A549 (cell line): Measurements from ENCODE around the gene IL17RE. TPM values are rescaled to one million over a fixed set of nuclear protein-coding genes. Genes with fewer than 3 reads are reported as not detected.
A peak's percentile ranks its signal among the peaks of the same experiment; 100 is the strongest.

Experiments
- ATAC-seq, 2 experiments: fragments of 200-7000 bp in 1 of 2; fragments of >200 bp in 1 of 2; cut with Nextera tagmentation in 1 of 2; cut with Tn5 transposase in 1 of 2; 3 replicates each; pipeline versions ENCODE4 v1.8.0 to v1.9.1; 2018 to 2020; ENCODE audit warnings: mild to moderate bottlenecking in 1 of 2, moderate library complexity in 1 of 2
- CTCF ChIA-PET: fragments of 300-600 bp; sonication (Branson Sonifier 250); formaldehyde crosslinking; extraction: SDS; loops from one replicate; lab custom pipeline; 2021; ENCODE audit warnings: antibody characterized with exemption, inconsistent platforms; lab: Yijun Ruan, JAX
- POLR2A ChIA-PET: fragments of 350-600 bp; formaldehyde crosslinking; extraction: SDS; loops from one replicate; lab custom pipeline; 2021; ENCODE audit warnings: antibody characterized with exemption, inconsistent platforms; lab: Yijun Ruan, JAX
- DNase-seq, 2 experiments: peaks; one replicate each; pipeline versions ENCODE4 v3.0.0 to v3.0.0-alpha.2; 2011 to 2016; ENCODE audit warnings: low read depth in 1 of 2, low spot score in 1 of 2
- FAIRE-seq: peaks from 2 replicates; lab custom pipeline; 2011; peaks lifted over from hg19 to GRCh38; lab: Jason Lieb, UNC
- H3K27ac ChIP-seq, 2 experiments: fragments of >200 bp; sonication (Bioruptor Twin); formaldehyde crosslinking; 3 replicates each; pipeline ENCODE4 v1.5.1; 2016 to 2017
- H3K4me1 ChIP-seq: fragments of >200 bp; sonication (Bioruptor Twin); formaldehyde crosslinking; 3 replicates; pipeline ENCODE4 v1.6.1; 2016
- H3K4me2 ChIP-seq: fragments of >200 bp; sonication (Bioruptor Twin); formaldehyde crosslinking; 3 replicates; pipeline ENCODE4 v1.6.1; 2016
- H3K4me3 ChIP-seq: fragments of >200 bp; sonication (Bioruptor Twin); formaldehyde crosslinking; 3 replicates; pipeline ENCODE4 v1.5.1; 2016
- H3K9me3 ChIP-seq: fragments of >200 bp; sonication (Bioruptor Twin); formaldehyde crosslinking; 3 replicates; pipeline ENCODE4 v1.6.1; 2016
- CHD2 ChIP-seq: fragments of 150-350 bp; IDR thresholded peaks from 2 replicates; pipeline ENCODE4 v1.6.1; 2014; ENCODE audit warnings: low read length; ENCODE audit not compliant: partially characterized antibody
- CTCF ChIP-seq: fragments of >200 bp; sonication (Bioruptor Twin); formaldehyde crosslinking; IDR thresholded peaks from 3 replicates; pipeline ENCODE4 v1.5.1; 2016
- FOSB ChIP-seq: fragments of 250-450 bp; sonication (Bioruptor Pico); IDR thresholded peaks from 2 replicates; pipeline ENCODE4 v1.5.0; 2020; ENCODE audit warnings: mild to moderate bottlenecking, moderate library complexity
- FOSL2 ChIP-seq, 2 experiments: fragments of 450-650 bp in 1 of 2; fragments of >200 bp in 1 of 2; sonication (Bioruptor Twin) in 1 of 2; formaldehyde crosslinking; IDR thresholded peaks; 2 replicates each; pipeline versions ENCODE4 v1.5.0 to v1.6.1; 2016 to 2020; ENCODE audit warnings: mild to moderate bottlenecking in 1 of 2, moderate library complexity in 1 of 2
- GATA3 ChIP-seq: IDR thresholded peaks from 2 replicates; pipeline ENCODE4 v1.6.1; 2012; ENCODE audit warnings: borderline replicate concordance
- HDAC2 ChIP-seq: fragments of 200-600 bp; sonication (generic); IDR thresholded peaks from 2 replicates; pipeline ENCODE4 v1.6.1; 2016
- HES2 ChIP-seq: fragments of >200 bp; sonication (Bioruptor Twin); formaldehyde crosslinking; IDR thresholded peaks from 2 replicates; pipeline ENCODE4 v1.6.1; 2016
- HMGXB4 ChIP-seq: fragments of 250-450 bp; sonication (Bioruptor Pico); IDR thresholded peaks from 2 replicates; pipeline ENCODE4 v1.5.0; 2021; ENCODE audit warnings: mild to moderate bottlenecking, moderate library complexity, borderline replicate concordance
- JUN ChIP-seq, 2 experiments: fragments of >200 bp; sonication (Bioruptor Twin); formaldehyde crosslinking; IDR thresholded peaks; 2 replicates in 1 of 2; 3 replicates in 1 of 2; pipeline ENCODE4 v1.6.1; 2016 to 2017
- MYC ChIP-seq: IDR thresholded peaks from 2 replicates; pipeline ENCODE4 v1.6.1; 2012; ENCODE audit warnings: mild to moderate bottlenecking, inconsistent platforms, low read length, improper control_type of control experiment, borderline replicate concordance
- NPAS2 ChIP-seq: fragments of 250-450 bp; sonication (Bioruptor Pico); IDR thresholded peaks from 2 replicates; pipeline ENCODE4 v1.8.0; 2022; ENCODE audit warnings: mild to moderate bottlenecking, moderate library complexity, borderline replicate concordance
- NR3C1 ChIP-seq: fragments of >200 bp; sonication (Bioruptor Twin); formaldehyde crosslinking; IDR thresholded peaks from 3 replicates; pipeline ENCODE4 v1.6.1; 2017
- POLR2A ChIP-seq: IDR thresholded peaks from 2 replicates; pipeline ENCODE4 v1.6.1; 2012; ENCODE audit warnings: mild to moderate bottlenecking, low read length
- POLR2AphosphoS2 ChIP-seq: conservative IDR thresholded peaks from 2 replicates; pipeline ENCODE4 v1.6.1; 2012; ENCODE audit warnings: low read length, improper control_type of control experiment, inconsistent platforms
- RAD21 ChIP-seq, 2 experiments: fragments of >200 bp in 1 of 2; sonication (Bioruptor Twin) in 1 of 2; formaldehyde crosslinking in 1 of 2; IDR thresholded peaks in 1 of 2; conservative IDR thresholded peaks in 1 of 2; 2 replicates in 1 of 2; 3 replicates in 1 of 2; pipeline ENCODE4 v1.6.1; 2012 to 2018; ENCODE audit warnings: inconsistent platforms in 1 of 2
- RARB ChIP-seq: fragments of 250-450 bp; sonication (Bioruptor Pico); IDR thresholded peaks from 2 replicates; pipeline ENCODE4 v1.8.0; 2021; ENCODE audit warnings: mild to moderate bottlenecking, moderate library complexity
- RNF2 ChIP-seq: fragments of 200-600 bp; sonication (generic); IDR thresholded peaks from 2 replicates; pipeline ENCODE4 v1.6.1; 2016; ENCODE audit warnings: low read depth, mild to moderate bottlenecking, antibody characterized with exemption, moderate library complexity, borderline replicate concordance
- SMC3 ChIP-seq: fragments of >200 bp; sonication (Bioruptor Twin); formaldehyde crosslinking; IDR thresholded peaks from 3 replicates; pipeline ENCODE4 v1.6.1; 2018; ENCODE audit warnings: inconsistent platforms
- SREBF2 ChIP-seq: fragments of 450-650 bp; IDR thresholded peaks from 2 replicates; pipeline ENCODE4 v1.6.1; 2014; ENCODE audit warnings: mild to moderate bottlenecking, moderate library complexity
- TFCP2L1 ChIP-seq: fragments of 250-450 bp; sonication (Bioruptor Pico); IDR thresholded peaks from 2 replicates; pipeline ENCODE4 v1.5.0; 2021; ENCODE audit warnings: mild to moderate bottlenecking
- TP53 ChIP-seq: fragments of 250-450 bp; sonication (Bioruptor Pico); IDR thresholded peaks from 2 replicates; pipeline ENCODE4 v1.5.0; 2021; ENCODE audit warnings: mild to moderate bottlenecking, moderate library complexity
- ZNF302 ChIP-seq: fragments of 250-450 bp; sonication (Bioruptor Pico); IDR thresholded peaks from 2 replicates; pipeline ENCODE4 v1.9.0; 2021; ENCODE audit warnings: inconsistent platforms, mild to moderate bottlenecking, moderate library complexity
- ZSCAN20 ChIP-seq: fragments of 250-450 bp; sonication (Bioruptor Pico); IDR thresholded peaks from 2 replicates; pipeline ENCODE4 v1.8.0; 2022; ENCODE audit warnings: mild to moderate bottlenecking, moderate library complexity
- WGBS: methylation state at CpG from one replicate; pipeline ENCODE4 v1.1.6; 2017; ENCODE audit errors: missing lambda C conversion rate; 5-methylcytosine and 5-hydroxymethylcytosine counted together
- polyA plus RNA-seq, 4 experiments: library from polyadenylated mRNA; depleted of rRNA in 3 of 4; stranded (reverse); fragments of >200 nt; fragmentation: RNase III in 1 of 4; extraction: RNeasy Plus Mini Kit Qiagen cat#74134 plus additional on column Dnase treatment in 1 of 4; gene quantifications; 2 replicates in 3 of 4; 3 replicates in 1 of 4; pipeline ENCODE4 v1.2.3, GENCODE V29; 2011 to 2017

IL17RE gene
- polyA plus RNA-seq, 2 of the 4 experiments (the other 2 are of a cell fraction), result 0.44 to 0.53 TPM

- TF ChIP-seq CHD2 (no peak), SREBF2 (no peak), TFCP2L1 (CRISPR knock-in tag) (no peak), POLR2AphosphoS2 (no peak), HDAC2 (no peak), POLR2A (no peak), NR3C1 (no peak), SMC3 (no peak), FOSL2 (IDR thresholded peaks at IDR 0.05) (no peak), FOSL2 (CRISPR knock-in tag; IDR thresholded peaks at IDR 0.05) (no peak), GATA3 (no peak), ZSCAN20 (CRISPR knock-in tag) (no peak), ZNF302 (CRISPR knock-in tag) (no peak), NPAS2 (CRISPR knock-in tag) (no peak), MYC (no peak), RARB (CRISPR knock-in tag) (no peak), JUN (IDR thresholded peaks at IDR 0.05) (no peak), TP53 (CRISPR knock-in tag) (no peak), RNF2 (no peak), FOSB (CRISPR knock-in tag) (no peak), RAD21 (conservative IDR thresholded peaks at IDR 0.05 in 1 of 2, IDR thresholded peaks at IDR 0.05 in 1 of 2) (no peak)
- 72% methylated on average over 5 of the region's 12 CpGs for WGBS
- FAIRE-seq (no peak), DNase-seq (no peak), ATAC-seq (no peak)
- Histone ChIP-seq H3K4me1 (peaks cover 18% of the 10 kb centered on the region), H3K9me3 (no peaks in the 10 kb centered on the region), H3K4me2 (no peak overlapping the region), H3K4me3 (no peak overlapping the region), H3K27ac (no peak overlapping the region)
- ChIA-PET POLR2A (no interaction called here), CTCF (interaction anchor here (0.9 to 1.4 kb wide), 3 partner anchors 25 to 90 kb away, joined by 3 to 4 read pairs (median 4); partner anchors contain the start of gene CRELD1)
Measured at GRCh38 chr3:9859530-9860025, 43.1 kb upstream of the IL17RE start.

- H3K4me2 ChIP-seq, result no peak overlapping the region
- 95% methylated on average over 4 of the region's 4 CpGs for WGBS
- CTCF ChIA-PET, result interaction anchor here (0.5 to 1.8 kb wide), 7 partner anchors 12 to 154 kb away, joined by 3 to 5 read pairs (median 3); partner anchors contain the start of gene IL17RE
- H3K4me3 ChIP-seq, result no peak overlapping the region
- H3K27ac ChIP-seq, result peak overlapping the region in 1 of 2 experiments; percentile 85; a peak in 2 of 6 replicates
- TF ChIP-seq HES2 (no peak), CHD2 (no peak), RNF2 (no peak), SREBF2 (no peak), JUN (IDR thresholded peaks at IDR 0.05) (no peak), HMGXB4 (CRISPR knock-in tag) (no peak), CTCF (no peak)
- DNase-seq (no peak), FAIRE-seq (no peak), ATAC-seq (no peak)
- no peaks in the 10 kb centered on the region for H3K9me3 ChIP-seq
- POLR2A ChIA-PET, result interaction anchor here (0.6 kb wide), 1 partner anchor 64 kb away, joined by 4 read pairs; no protein-coding TSS in a partner anchor
- peaks cover 26% of the 10 kb centered on the region for H3K4me1 ChIP-seq
Measured at GRCh38 chr3:9861201-9861600, 41.4 kb upstream of the IL17RE start.
